Stimulated activated CD4-positive, alpha-beta T cell treated with anti-CD3 and anti-CD28 coated beads, TNF-alpha, amount 100 ng/mL, for 48 hours (primary cell): ENCODE measurements around the gene IQSEC2.

Experiments
- DNase-seq, 3 donors: peaks; one replicate each; pipeline ENCODE4 v3.0.0-alpha.2; 2020; ENCODE audit warnings: low read depth in 3 of 3

The IQSEC2 gene

GRCh38 chrX:53268173-53268572 lies 13.2 kb downstream of the IQSEC2 start:
- no peak for DNase-seq

DNA sequence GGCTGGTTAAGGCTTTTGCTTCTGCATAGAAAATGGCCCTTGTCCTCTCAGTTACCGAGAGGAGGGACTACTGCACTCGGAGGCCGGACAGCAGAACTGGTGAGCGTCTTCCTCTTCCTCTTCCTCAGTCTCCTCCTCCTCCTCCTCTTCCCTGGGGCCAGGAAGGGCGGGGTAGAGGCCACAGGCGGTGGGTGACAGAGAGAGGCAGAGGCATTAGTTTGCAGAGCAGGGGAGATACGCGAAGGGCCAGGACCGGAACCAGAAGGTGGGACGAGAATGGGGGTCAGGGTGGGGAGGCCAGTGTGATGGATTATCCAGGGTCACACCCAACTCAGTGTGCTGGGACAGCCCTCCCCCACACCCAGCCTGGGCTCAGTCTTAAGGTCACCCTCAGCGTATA lies 14.5 kb downstream of the IQSEC2 start:
- no peak for DNase-seq

- DNase-seq = no peak
Measured at GRCh38 chrX:53265771-53266574, 15.4 kb downstream of the IQSEC2 start.

- peak in 2 of 3 donors; percentile 34 to 47 for DNase-seq
Measured at GRCh38 chrX:53263597-53264094, 17.7 kb downstream of the IQSEC2 start.

DNA sequence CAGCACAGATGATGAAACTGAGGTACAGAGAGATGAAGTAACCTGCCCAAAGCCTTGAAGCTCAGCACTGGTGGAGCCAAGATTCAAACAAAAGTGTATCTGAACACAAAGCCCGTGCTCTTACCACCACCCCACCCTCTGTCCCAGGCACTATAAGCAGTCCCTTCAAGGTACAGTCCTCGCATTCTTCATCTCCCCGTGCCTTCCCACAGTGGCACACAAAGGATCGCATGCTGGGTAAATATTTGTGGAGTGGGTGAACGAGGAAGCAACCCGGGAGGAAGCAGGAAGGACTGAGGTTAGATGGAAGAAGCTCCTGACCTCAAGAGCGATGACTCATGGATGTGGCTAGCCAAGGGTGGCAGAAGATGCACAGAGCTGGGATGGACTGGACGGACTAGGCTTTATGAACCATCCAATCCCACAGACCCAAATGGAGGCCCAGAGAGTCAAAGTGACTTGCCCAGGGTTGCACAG lies 18.4 kb downstream of the IQSEC2 start:
- DNase-seq = no peak

DNA sequence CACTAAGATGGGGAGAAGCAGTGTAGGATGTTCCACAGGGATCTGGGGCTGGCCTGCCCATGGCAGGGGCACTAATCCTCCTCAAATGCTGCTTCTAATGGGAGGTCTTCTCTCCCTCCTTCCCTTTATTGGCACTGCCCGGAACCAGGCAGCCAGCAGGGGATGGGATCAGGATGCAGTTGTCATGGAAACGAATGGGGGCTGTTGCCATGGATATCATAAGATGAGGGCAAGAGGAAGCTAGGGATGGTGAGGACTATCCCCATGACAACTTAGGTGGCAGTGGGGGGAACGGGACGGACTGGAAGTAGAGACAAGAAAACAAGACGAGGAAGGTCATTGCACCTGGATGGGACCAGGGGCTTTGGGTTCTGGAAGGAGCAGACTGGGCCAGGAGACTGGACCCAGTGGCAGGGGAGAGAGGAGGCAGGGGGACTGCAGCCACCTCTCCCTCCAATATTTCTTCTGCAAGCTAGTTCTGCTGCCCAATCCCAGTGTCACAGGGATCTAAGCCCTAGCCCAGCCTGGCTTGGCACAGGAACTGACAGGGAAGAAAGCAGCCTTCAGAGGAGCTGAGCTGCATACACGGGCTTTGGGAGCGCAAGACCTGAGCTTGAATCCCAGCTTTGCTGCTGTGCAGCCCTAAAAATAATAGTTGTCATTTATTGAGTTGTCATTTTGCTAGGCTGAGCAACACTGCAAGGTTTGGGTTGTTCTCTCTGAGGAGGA lies 19.0 kb downstream of the IQSEC2 start:
- DNase-seq = no peak

GRCh38 chrX:53261355-53261972 lies 19.9 kb downstream of the IQSEC2 start:
- DNase-seq = no peak

DNA sequence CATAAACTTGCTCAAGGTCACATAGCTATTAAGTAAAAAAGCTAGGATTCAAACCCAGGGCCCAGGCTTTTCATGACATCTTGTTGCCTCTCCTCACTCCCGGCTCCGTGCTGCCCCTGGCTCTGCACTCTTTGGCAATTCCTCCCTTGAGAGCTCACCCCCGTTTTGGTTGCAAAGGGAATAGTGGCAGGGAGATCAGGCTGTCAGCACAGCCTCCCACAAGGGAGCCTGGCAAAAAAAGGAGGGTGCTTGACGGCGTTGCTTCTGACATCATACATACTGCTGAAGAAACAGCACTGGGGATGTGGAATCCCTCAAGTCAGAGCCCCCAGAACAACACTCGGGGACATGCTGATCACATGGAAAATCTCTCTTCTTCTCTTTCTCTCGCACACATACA lies 20.5 kb downstream of the IQSEC2 start:
- no peak for DNase-seq

DNA sequence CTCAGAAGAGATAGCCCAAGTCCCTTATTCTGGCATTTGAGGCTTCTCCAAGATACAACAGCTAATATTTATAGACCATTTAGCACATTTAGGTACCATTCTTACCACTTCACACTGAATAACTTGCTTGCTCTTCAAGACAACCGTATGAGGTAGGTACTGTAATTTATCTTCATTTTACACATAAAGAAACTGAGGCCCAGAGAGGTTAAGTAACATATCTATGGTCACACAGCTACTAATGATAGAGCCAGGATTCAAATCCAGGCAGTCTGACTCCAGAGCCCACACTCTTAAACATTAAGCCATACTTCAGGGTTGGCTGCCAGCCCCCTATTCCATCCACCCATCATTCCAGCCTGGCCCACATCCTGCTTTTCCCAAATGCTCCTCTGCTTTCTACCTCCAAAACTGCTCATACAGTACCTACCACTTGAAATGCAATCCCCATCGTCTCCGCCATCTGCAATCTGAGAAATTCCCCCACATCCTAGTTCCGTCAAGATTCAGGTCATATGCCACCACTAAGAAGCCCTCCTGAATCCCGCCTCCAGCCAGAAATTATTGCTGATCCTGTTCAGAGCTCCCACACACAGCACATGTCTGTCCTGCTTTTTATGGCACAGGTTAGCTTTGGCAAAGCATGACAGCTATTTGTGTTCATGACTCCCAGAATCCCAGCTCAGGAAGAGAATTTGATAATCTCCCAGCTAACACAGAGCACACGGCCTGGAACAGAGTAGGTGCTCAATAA lies 23.5 kb downstream of the IQSEC2 start:
- DNase-seq = no peak

GRCh38 chrX:53257166-53257565 lies 24.2 kb downstream of the IQSEC2 start:
- no peak for DNase-seq

DNA sequence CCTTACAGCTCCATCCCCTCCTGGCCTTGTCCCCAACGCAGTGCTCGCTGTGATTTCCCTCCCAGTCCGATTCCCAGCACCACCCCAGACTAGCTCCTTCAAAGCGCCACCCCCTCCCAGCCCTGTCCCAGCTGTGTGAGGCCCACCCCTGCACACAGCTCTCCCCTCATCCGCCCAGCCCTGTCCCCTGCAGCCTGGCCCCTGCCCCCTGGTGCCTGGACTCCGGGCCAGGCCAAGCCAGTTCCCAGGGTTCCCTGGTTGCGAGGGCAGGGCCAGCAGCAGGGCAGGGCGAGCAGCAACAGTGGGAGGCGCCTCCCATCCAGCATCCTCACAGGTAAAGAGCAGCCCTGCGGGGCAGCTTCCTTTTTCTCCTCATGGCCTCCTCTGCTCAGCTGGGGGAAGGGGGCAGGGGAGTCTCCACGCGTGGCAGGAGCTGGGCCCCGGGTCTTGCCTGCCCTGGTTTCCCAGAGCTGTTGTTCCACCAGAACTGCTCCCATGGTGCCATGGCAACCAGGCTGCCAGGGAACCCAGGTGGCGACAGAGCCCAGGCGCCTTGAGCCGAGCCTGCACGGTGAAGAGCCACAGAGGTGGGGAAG lies 24.8 kb downstream of the IQSEC2 start:
- no peak for DNase-seq

- no peak for DNase-seq
Measured at GRCh38 chrX:53255738-53256191, 25.6 kb downstream of the IQSEC2 start.

- no peak for DNase-seq
Measured at GRCh38 chrX:53254570-53255461, 26.6 kb downstream of the IQSEC2 start.

DNA sequence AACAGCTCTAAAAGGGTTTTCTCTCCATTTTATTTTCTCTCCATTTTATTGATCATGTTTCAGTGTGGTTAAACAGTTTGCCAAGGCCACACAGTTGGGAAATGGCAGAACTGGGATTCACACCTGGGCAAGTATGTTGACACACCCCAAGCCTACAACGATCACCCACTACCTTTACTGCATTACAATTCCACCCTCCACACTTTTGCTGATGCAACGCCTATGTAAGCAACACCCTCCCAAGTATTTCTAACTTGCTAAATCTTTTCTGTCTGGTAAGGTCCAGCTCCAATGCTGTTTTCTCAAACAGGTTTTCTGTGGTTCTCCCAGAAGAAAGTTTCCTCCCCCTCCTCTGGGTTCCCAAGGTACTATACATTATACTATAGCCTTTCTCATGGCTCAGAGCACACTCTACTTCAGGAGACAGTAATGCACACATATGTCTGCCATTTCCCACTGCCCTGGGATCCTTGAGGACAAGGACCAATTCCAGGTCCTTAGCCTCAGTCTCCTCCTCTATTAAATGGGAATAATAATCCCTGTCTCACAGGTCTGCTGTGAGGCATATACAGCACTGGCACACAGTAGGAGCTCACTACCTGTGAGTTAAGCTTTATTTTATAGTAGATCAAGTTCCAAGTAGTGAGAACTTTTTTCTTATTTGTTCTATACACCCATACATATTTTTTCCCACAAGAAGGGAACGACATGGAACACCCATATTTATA lies 27.9 kb downstream of the IQSEC2 start:
- no peak for DNase-seq

DNA sequence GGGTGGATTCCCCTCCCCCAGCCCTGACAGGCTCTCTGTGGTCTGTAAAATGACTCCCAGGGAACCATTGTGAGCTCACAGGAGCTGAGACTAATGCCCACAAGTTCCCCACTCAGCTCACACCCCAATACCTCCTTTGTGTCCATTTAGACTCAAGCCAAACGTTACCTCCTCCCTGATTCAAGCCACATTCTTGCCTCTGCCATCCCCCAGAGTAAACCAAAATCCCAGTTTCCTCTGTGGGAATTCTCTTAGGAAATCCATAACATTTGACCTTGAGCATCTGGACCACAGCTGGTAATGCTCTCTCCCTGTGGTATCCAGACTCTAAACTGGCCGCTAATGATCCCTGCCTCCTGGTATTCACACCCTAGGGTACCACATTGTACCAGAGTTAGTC lies 30.1 kb downstream of the IQSEC2 start:
- DNase-seq = no peak

GRCh38 chrX:53250556-53250955 lies 30.8 kb downstream of the IQSEC2 start:
- no peak for DNase-seq

DNA sequence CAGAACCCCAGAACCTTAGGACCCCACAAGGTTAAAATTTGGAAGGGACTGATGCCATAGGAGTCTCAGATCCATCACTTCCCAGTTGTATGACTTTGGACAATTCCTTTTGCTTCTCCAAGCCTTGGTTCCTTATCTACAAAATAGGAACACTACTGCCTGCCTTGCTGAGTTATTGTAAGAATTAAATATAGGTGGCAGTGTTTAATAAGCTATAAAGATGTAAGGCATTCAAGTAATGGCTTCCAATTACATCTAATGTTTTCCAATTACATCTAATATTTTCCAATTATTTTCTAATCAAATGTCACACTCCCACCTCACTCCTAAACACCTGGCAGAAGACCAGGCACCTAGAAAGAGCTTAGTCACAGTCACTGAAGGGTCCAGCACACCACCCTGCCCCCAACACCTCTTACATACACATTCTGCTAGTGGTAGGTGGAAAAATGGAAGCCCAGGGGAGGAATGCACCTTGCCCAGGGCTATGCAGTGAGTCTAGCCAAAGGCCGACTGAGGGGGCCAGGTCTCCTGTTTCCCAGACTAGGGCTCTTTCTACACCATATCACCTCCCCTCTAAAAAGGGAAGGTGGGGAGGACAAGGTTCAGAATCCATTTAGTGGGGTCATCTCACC lies 31.9 kb downstream of the IQSEC2 start:
- no peak for DNase-seq

DNA sequence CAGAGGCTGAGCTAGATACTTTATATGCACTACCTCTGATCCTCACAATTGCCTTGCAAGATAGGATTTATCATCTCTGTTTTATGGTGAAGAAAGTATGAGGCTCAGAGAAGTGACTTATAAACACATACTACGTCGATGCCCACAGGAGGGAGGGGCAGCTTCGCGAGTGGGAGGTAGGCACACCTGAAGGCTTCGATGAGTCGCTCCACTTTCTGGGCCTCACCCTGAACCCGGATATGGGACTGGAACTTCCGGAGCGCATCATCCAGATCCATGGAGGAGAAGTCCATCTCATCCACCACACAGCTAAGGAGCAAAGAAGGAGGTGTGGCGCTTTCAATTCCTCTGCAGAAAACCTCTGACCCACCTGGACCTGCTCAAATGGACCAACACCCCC lies 33.5 kb downstream of the IQSEC2 start:
- no peak for DNase-seq

GRCh38 chrX:53246231-53246630 lies 35.2 kb downstream of the IQSEC2 start:
- no peak for DNase-seq
